H1 (cell line): Measurements from ENCODE around the gene FAM184B. TPM values are rescaled to one million over a fixed set of nuclear protein-coding genes. Genes with fewer than 3 reads are reported as not detected.
A peak's percentile ranks its signal among the peaks of the same experiment; 100 is the strongest.

Experiments used
- CTCF ChIA-PET: fragments of 300-600 bp; sonication (Branson Sonifier 250); formaldehyde crosslinking; loops from one replicate; lab custom pipeline; 2021; ENCODE audit not compliant: partially characterized antibody; lab: Charles Lee
- POLR2A ChIA-PET: fragments of 300-600 bp; sonication (Branson Sonifier 250); formaldehyde crosslinking; loops from one replicate; lab custom pipeline; 2021; ENCODE audit warnings: inconsistent platforms; ENCODE audit not compliant: partially characterized antibody; lab: Charles Lee
- DNase-seq, 2 experiments: peaks; one replicate each; pipeline versions ENCODE4 v3.0.0 to v3.0.0-alpha.2; 2010 to 2022; ENCODE audit warnings: low spot score in 2 of 2, low read depth in 1 of 2, mixed read lengths in 1 of 2
- FAIRE-seq: peaks from 2 replicates; lab custom pipeline; 2011; peaks lifted over from hg19 to GRCh38; lab: Jason Lieb, UNC
- H2AFZ ChIP-seq: 2 replicates; pipeline ENCODE4 v1.8.1; 2012; ENCODE audit warnings: low read length, inconsistent platforms
- H2AK5ac ChIP-seq: 2 replicates; pipeline ENCODE4 v1.6.1; 2013; ENCODE audit warnings: low read depth, low read length
- H2BK120ac ChIP-seq: replicated peaks from 2 replicates; pipeline ENCODE3; 2013; ENCODE audit warnings: low read depth, low read length, inconsistent platforms
- H2BK12ac ChIP-seq: 2 replicates; pipeline ENCODE4 v1.6.1; 2013; ENCODE audit warnings: low read depth, low read length
- H2BK15ac ChIP-seq: 2 replicates; pipeline ENCODE4 v1.6.1; 2013; ENCODE audit warnings: low read length
- H2BK20ac ChIP-seq: 2 replicates; pipeline ENCODE4 v1.6.1; 2013; ENCODE audit warnings: low read length
- H2BK5ac ChIP-seq: 2 replicates; pipeline ENCODE4 v1.6.1; 2013; ENCODE audit warnings: low read depth, low read length
- H3K14ac ChIP-seq: 2 replicates; pipeline ENCODE4 v1.6.1; 2013; ENCODE audit warnings: inconsistent platforms; ENCODE audit not compliant: insufficient read length
- H3K18ac ChIP-seq: 2 replicates; pipeline ENCODE4 v1.6.1; 2013; ENCODE audit warnings: low read length; ENCODE audit errors: extremely low read depth
- H3K23ac ChIP-seq: 2 replicates; pipeline ENCODE4 v1.6.1; 2013; ENCODE audit warnings: inconsistent platforms; ENCODE audit not compliant: insufficient read length
- H3K23me2 ChIP-seq: 2 replicates; pipeline ENCODE4 v1.6.1; 2013; ENCODE audit warnings: low read depth, low read length
- H3K27ac ChIP-seq: 2 replicates; pipeline ENCODE4 v1.6.1; 2011; ENCODE audit warnings: low read depth, low read length, inconsistent platforms
- H3K27me3 ChIP-seq, 4 experiments: replicated peaks in 1 of 4; 1 replicate in 1 of 4; 2 replicates in 3 of 4; pipeline versions ENCODE4 v1.6.1 to v1.8.1; 2011 to 2013; ENCODE audit warnings: low read length in 3 of 4, mild to moderate bottlenecking in 3 of 4, inconsistent platforms in 2 of 4, mixed read lengths in 2 of 4, moderate library complexity in 1 of 4; ENCODE audit not compliant: control insufficient read depth in 3 of 4, insufficient read depth in 3 of 4; ENCODE audit errors: extremely low read depth in 1 of 4
- H3K36me3 ChIP-seq, 4 experiments: 2 replicates each; pipeline versions ENCODE4 v1.6.1 to v1.8.1; 2011 to 2013; ENCODE audit warnings: mild to moderate bottlenecking in 4 of 4, low read length in 3 of 4, moderate library complexity in 2 of 4, control low read depth in 1 of 4, inconsistent platforms in 1 of 4; ENCODE audit not compliant: insufficient read depth in 4 of 4, control insufficient read depth in 2 of 4
- H3K4ac ChIP-seq: replicated peaks from 2 replicates; pipeline ENCODE3; 2013; ENCODE audit warnings: low read length, low read depth, mixed read lengths, inconsistent platforms; ENCODE audit not compliant: insufficient read length
- H3K4me1 ChIP-seq, 4 experiments: replicated peaks in 1 of 4; 1 replicate in 1 of 4; 2 replicates in 3 of 4; pipeline versions ENCODE4 v1.6.1 to v1.8.1; 2011 to 2013; ENCODE audit warnings: low read length in 3 of 4, inconsistent platforms in 2 of 4, mixed read lengths in 1 of 4; ENCODE audit not compliant: insufficient read depth in 4 of 4, control insufficient read depth in 3 of 4
- H3K4me2 ChIP-seq, 2 experiments: 2 replicates each; pipeline versions ENCODE4 v1.6.1 to v1.8.1; 2011 to 2013; ENCODE audit warnings: low read depth in 2 of 2, low read length in 2 of 2, control low read depth in 1 of 2, inconsistent platforms in 1 of 2, mild to moderate bottlenecking in 1 of 2; ENCODE audit not compliant: insufficient read depth in 1 of 2
- H3K4me3 ChIP-seq, 4 experiments: fragments of 200-600, 300-600 bp in 1 of 4; sonication (generic), shearing (Covaris generic), sonication (Bioruptor Twin) in 1 of 4; 2 replicates each; pipeline versions ENCODE4 v1.5.1 to v1.8.1; 2011 to 2016; ENCODE audit warnings: low read length in 4 of 4, low read depth in 3 of 4, control low read depth in 2 of 4, inconsistent platforms in 2 of 4, mild to moderate bottlenecking in 2 of 4, mixed read lengths in 1 of 4, moderate library complexity in 1 of 4; ENCODE audit not compliant: insufficient read depth in 2 of 4; ENCODE audit errors: extremely low read depth in 1 of 4
- H3K56ac ChIP-seq: replicated peaks from 2 replicates; pipeline ENCODE3; 2013; ENCODE audit warnings: low read depth, mild to moderate bottlenecking, mixed read lengths, low read length, inconsistent platforms; ENCODE audit not compliant: insufficient read length
- H3K79me1 ChIP-seq: 2 replicates; pipeline ENCODE4 v1.6.1; 2013; ENCODE audit warnings: low read depth, low read length, control low read depth
- H3K79me2 ChIP-seq, 2 experiments: 2 replicates each; pipeline versions ENCODE4 v1.6.1 to v1.8.1; 2012 to 2013; ENCODE audit warnings: low read length in 2 of 2, mild to moderate bottlenecking in 2 of 2, inconsistent platforms in 1 of 2; ENCODE audit not compliant: insufficient read depth in 2 of 2, control insufficient read depth in 1 of 2
- H3K9ac ChIP-seq, 4 experiments: replicated peaks in 1 of 4; 1 replicate in 1 of 4; 2 replicates in 3 of 4; pipeline versions ENCODE4 v1.6.1 to v1.8.1; 2011 to 2013; ENCODE audit warnings: low read depth in 3 of 4, low read length in 3 of 4, control low read depth in 2 of 4, mild to moderate bottlenecking in 2 of 4, moderate library complexity in 2 of 4, inconsistent platforms in 1 of 4; ENCODE audit errors: extremely low read depth in 1 of 4
- H3K9me3 ChIP-seq, 2 experiments: 2 replicates each; pipeline versions ENCODE4 v1.6.1 to v1.8.1; 2012 to 2013; ENCODE audit warnings: mild to moderate bottlenecking in 2 of 2, moderate library complexity in 2 of 2, control low read depth in 1 of 2, inconsistent platforms in 1 of 2, low read depth in 1 of 2, low read length in 1 of 2, mixed read lengths in 1 of 2; ENCODE audit not compliant: insufficient read depth in 2 of 2
- H4K20me1 ChIP-seq, 2 experiments: replicated peaks in 1 of 2; 2 replicates each; pipeline versions ENCODE3 to v1.8.1; 2011 to 2013; ENCODE audit warnings: inconsistent platforms in 2 of 2, low read length in 2 of 2, mild to moderate bottlenecking in 1 of 2; ENCODE audit not compliant: insufficient read depth in 2 of 2, control insufficient read depth in 1 of 2
- H4K5ac ChIP-seq: 2 replicates; pipeline ENCODE4 v1.6.1; 2013; ENCODE audit warnings: low read length, low read depth, mixed read lengths, inconsistent platforms; ENCODE audit not compliant: insufficient read length
- H4K8ac ChIP-seq: 2 replicates; pipeline ENCODE4 v1.8.0; 2013; ENCODE audit warnings: mild to moderate bottlenecking, moderate library complexity, low read length, inconsistent platforms; ENCODE audit not compliant: insufficient read depth; ENCODE audit errors: extremely low read depth
- H4K91ac ChIP-seq: replicated peaks from 2 replicates; pipeline ENCODE3; 2013; ENCODE audit warnings: low read length, mixed read lengths, inconsistent platforms; ENCODE audit not compliant: insufficient read length
- ATF3 ChIP-seq: IDR thresholded peaks from 2 replicates; pipeline ENCODE4 v1.6.1; 2011; ENCODE audit warnings: low read depth, mild to moderate bottlenecking, low read length; ENCODE audit not compliant: insufficient read depth
- HDAC6 ChIP-seq: IDR thresholded peaks from one replicate; pipeline ENCODE4 v1.7.1; 2012; ENCODE audit warnings: low read depth, mild to moderate bottlenecking, inconsistent platforms, low read length, moderate library complexity
- JUND ChIP-seq: IDR thresholded peaks from 2 replicates; pipeline ENCODE4 v1.6.1; 2011; ENCODE audit warnings: mild to moderate bottlenecking, improper control_type of control experiment, low read length
- RBBP5 ChIP-seq: IDR thresholded peaks from 2 replicates; pipeline ENCODE4 v1.7.1; 2012; ENCODE audit warnings: low read depth, mild to moderate bottlenecking, inconsistent platforms, low read length, moderate library complexity, borderline replicate concordance
- RXRA ChIP-seq: IDR thresholded peaks from 2 replicates; pipeline ENCODE4 v1.6.1; 2011; ENCODE audit warnings: low read depth, mild to moderate bottlenecking, low read length, moderate library complexity; ENCODE audit not compliant: insufficient read depth
- SAP30 ChIP-seq: fragments of 300-600 bp; sonication (generic); IDR thresholded peaks from 2 replicates; pipeline ENCODE4 v1.7.1; 2012; ENCODE audit warnings: low read length, moderate library complexity, mild to moderate bottlenecking, inconsistent platforms; ENCODE audit not compliant: insufficient read depth, insufficient replicate concordance
- SIN3A ChIP-seq, 2 experiments: IDR thresholded peaks in 1 of 2; conservative IDR thresholded peaks in 1 of 2; 2 replicates each; pipeline ENCODE4 v1.6.1; 2011 to 2012; ENCODE audit warnings: low read length in 2 of 2, improper control_type of control experiment in 1 of 2, low read depth in 1 of 2, mild to moderate bottlenecking in 1 of 2
- SP2 ChIP-seq: IDR thresholded peaks from 2 replicates; pipeline ENCODE4 v1.6.1; 2012; ENCODE audit warnings: mild to moderate bottlenecking, low read length, inconsistent platforms
- SRF ChIP-seq: IDR thresholded peaks from 2 replicates; pipeline ENCODE4 v1.6.1; 2011; ENCODE audit warnings: mild to moderate bottlenecking, low read depth, low read length, moderate library complexity
- TAF1 ChIP-seq: IDR thresholded peaks from 2 replicates; pipeline ENCODE4 v1.6.1; 2011; ENCODE audit warnings: mild to moderate bottlenecking, low read depth, low read length
- TEAD4 ChIP-seq: IDR thresholded peaks from 2 replicates; pipeline ENCODE4 v1.6.1; 2012; ENCODE audit warnings: low read depth, low read length, inconsistent platforms, mixed read lengths
- USF2 ChIP-seq: IDR thresholded peaks from 2 replicates; pipeline ENCODE4 v1.6.1; 2011; ENCODE audit warnings: low read length, improper control_type of control experiment
- YY1 ChIP-seq: IDR thresholded peaks from 2 replicates; pipeline ENCODE4 v1.6.1; 2011; ENCODE audit warnings: low read depth, mild to moderate bottlenecking, low read length
- WGBS, 2 experiments: shearing (Covaris generic) in 1 of 2; methylation state at CpG; one replicate each; pipeline versions ENCODE4 v1.1.6 to v1.1.7; 2013 to 2015; ENCODE audit warnings: low lambda C conversion rate in 2 of 2, mixed read lengths in 2 of 2, inconsistent platforms in 1 of 2, low coverage in 1 of 2, missing lambda C conversion rate in 1 of 2; ENCODE audit not compliant: insufficient replicate concordance in 2 of 2, insufficient coverage in 1 of 2, insufficient read length in 1 of 2; ENCODE audit errors: extremely low coverage in 1 of 2, missing lambda C conversion rate in 1 of 2; 5-methylcytosine and 5-hydroxymethylcytosine counted together
- polyA plus RNA-seq, 7 experiments: library from polyadenylated mRNA; depleted of rRNA in 3 of 7; stranded (reverse) in 5 of 7; unstranded in 2 of 7; fragments of >200 nt in 5 of 7; fragments of 200-250 nt in 2 of 7; gene quantifications; 1 replicate in 5 of 7; 2 replicates in 1 of 7; 4 replicates in 1 of 7; pipeline versions ENCODE4 v1.2.1 to v1.2.3, GENCODE V29; 2011 to 2013; ENCODE audit warnings: missing spikeins in 2 of 7, mixed read lengths in 2 of 7
- total RNA-seq: library from RNA; stranded (reverse); fragmentation: NEBNext Ultra II Directional; extraction: Animal tissue kit (Norgen Biotek cat#: 25700); gene quantifications from 2 replicates; pipeline ENCODE4 v1.2.1, GENCODE V29; 2021

The FAM184B gene
- total and polyA plus RNA-seq, 2 of the 8 experiments (the other 6 are each of a cell fraction or from before 2014, with no cell fraction given): 0.05 to 0.39 TPM

GRCh38 chr4:17688011-17688441, 93.4 kb downstream of the FAM184B start:
- Histone ChIP-seq H3K4me2 (no peak overlapping the region), H3K18ac (no peak overlapping the region), H2BK12ac (no peak overlapping the region), H3K79me2 (no peaks in the 10 kb centered on the region), H3K27ac (no peak overlapping the region), H3K4ac (no peak overlapping the region), H2AK5ac (no peak overlapping the region), H2BK5ac (no peak overlapping the region), H3K9ac (no peak overlapping the region), H4K91ac (no peak overlapping the region), H3K23ac (no peak overlapping the region), H2BK20ac (no peak overlapping the region), H3K56ac (no peak overlapping the region), H2BK15ac (no peak overlapping the region), H3K4me3 (no peak overlapping the region), H4K5ac (no peak overlapping the region), H3K23me2 (no peaks in the 10 kb centered on the region), H3K27me3 (no peaks in the 10 kb centered on the region), H2BK120ac (no peak overlapping the region), H3K79me1 (no peaks in the 10 kb centered on the region), H3K9me3 (no peaks in the 10 kb centered on the region), H3K4me1 (no peaks in the 10 kb centered on the region), H4K20me1 (no peaks in the 10 kb centered on the region), H4K8ac (no peak overlapping the region), H3K14ac (no peak overlapping the region), H3K36me3 (no peaks in the 10 kb centered on the region), H2AFZ (peak overlapping the region; percentile 19)
- CTCF ChIA-PET: no interaction called here
- WGBS, 2 experiments: 86% methylated on average over 9 of the region's 9 CpGs; no CpG with 5 or more reads in 1 of the 2 experiments
- FAIRE-seq (no peak), DNase-seq (no peak)
- POLR2A ChIA-PET: no interaction called here
- no peak for TF ChIP-seq JUND
- no peak for TF ChIP-seq SIN3A (conservative IDR thresholded peaks at IDR 0.05 in 1 of 2, IDR thresholded peaks at IDR 0.05 in 1 of 2; ENCODE audit: low read depth in 1 of 2, low read length in 2 of 2)
- no peak for TF ChIP-seq SRF
- no peak for TF ChIP-seq USF2
- no peak for TF ChIP-seq RBBP5
- TF ChIP-seq ATF3: no peak
- TF ChIP-seq TAF1: no peak
- no peak for TF ChIP-seq SP2
- no peak for TF ChIP-seq HDAC6
- TF ChIP-seq RXRA: no peak
- no peak for TF ChIP-seq TEAD4
- no peak for TF ChIP-seq SAP30
- no peak for TF ChIP-seq YY1
